H1 (cell line): ENCODE results near the gene CGRRF1. TPM values are rescaled to one million over a fixed set of nuclear protein-coding genes. Genes with fewer than 3 reads are reported as not detected.

ENCODE experiments used
- PHF8 ChIP-seq: fragments of 200-600 bp; sonication (generic); conservative IDR thresholded peaks from 2 replicates; pipeline ENCODE4 v1.7.1; 2012; ENCODE audit warnings: low read depth, mild to moderate bottlenecking, inconsistent platforms, low read length, moderate library complexity
- polyA plus RNA-seq, 7 experiments: library from polyadenylated mRNA; depleted of rRNA in 3 of 7; stranded (reverse) in 5 of 7; unstranded in 2 of 7; fragments of >200 nt in 5 of 7; fragments of 200-250 nt in 2 of 7; gene quantifications; 1 replicate in 5 of 7; 2 replicates in 1 of 7; 4 replicates in 1 of 7; pipeline versions ENCODE4 v1.2.1 to v1.2.3, GENCODE V29; 2011 to 2013; ENCODE audit warnings: missing spikeins in 2 of 7, mixed read lengths in 2 of 7
- total RNA-seq: library from RNA; stranded (reverse); fragmentation: NEBNext Ultra II Directional; extraction: Animal tissue kit (Norgen Biotek cat#: 25700); gene quantifications from 2 replicates; pipeline ENCODE4 v1.2.1, GENCODE V29; 2021
- TF ChIP-seq, protein P1 (sequence below): IDR thresholded peaks from 2 replicates; pipeline ENCODE4 v1.6.1; 2012; ENCODE audit warnings: inconsistent platforms

Gene CGRRF1
- total and polyA plus RNA-seq, 2 of the 8 experiments (the other 6 are each of a cell fraction or from before 2014, with no cell fraction given): 7.4 to 20.2 TPM

DNA sequence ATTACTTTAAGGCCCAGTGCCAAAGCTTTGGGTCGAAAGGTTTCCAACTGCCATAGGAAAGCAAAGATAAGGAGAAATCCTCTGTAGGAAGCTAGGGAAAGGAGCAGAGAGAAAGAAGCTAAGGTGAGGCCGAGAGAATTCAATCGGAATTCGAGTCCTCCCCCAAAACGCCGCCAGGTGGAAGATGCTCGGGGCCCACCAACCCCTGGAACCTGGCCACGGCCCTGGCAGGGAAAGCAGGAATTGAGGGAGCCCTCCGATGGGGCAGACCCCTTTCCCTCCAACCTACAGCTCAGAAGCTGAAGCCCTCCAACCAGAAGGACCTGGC, 21.4 kb upstream of the CGRRF1 start (continued):
- TF ChIP-seq, protein P1, sequence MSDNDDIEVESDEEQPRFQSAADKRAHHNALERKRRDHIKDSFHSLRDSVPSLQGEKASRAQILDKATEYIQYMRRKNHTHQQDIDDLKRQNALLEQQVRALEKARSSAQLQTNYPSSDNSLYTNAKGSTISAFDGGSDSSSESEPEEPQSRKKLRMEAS: peak; percentile 4; the same call in 1 of the 2 replicates
- no peak for TF ChIP-seq PHF8
